Fibroblast of villous mesenchyme (primary cell): ENCODE measurements around the gene PHF21A. TPM values are rescaled to one million over a fixed set of nuclear protein-coding genes. Genes with fewer than 3 reads are reported as not detected.

Experiments
- DNase-seq: peaks from one replicate; pipeline ENCODE4 v3.0.0-alpha.2; 2010; ENCODE audit warnings: low read depth
- H3K4me3 ChIP-seq: 2 replicates; pipeline ENCODE4 v1.5.1; 2011; ENCODE audit warnings: low read depth, mild to moderate bottlenecking, low read length
- CTCF ChIP-seq: IDR thresholded peaks from 2 replicates; pipeline ENCODE4 v1.5.1; 2012; ENCODE audit warnings: low read depth, mild to moderate bottlenecking, low read length; ENCODE audit not compliant: insufficient read depth
- total RNA-seq: library from RNA; depleted of rRNA; stranded (reverse); fragments of >200 nt; gene quantifications from 2 replicates; pipeline ENCODE4 v1.2.3, GENCODE V29; 2012

Gene PHF21A
- total RNA-seq, 1 donor, result 15.5 TPM

GRCh38 chr11:45967506-45967905 is 153.7 kb downstream of the PHF21A start:
- no peak for DNase-seq
- H3K4me3 ChIP-seq, result no peak overlapping the region
- TF ChIP-seq CTCF, result no peak

GRCh38 chr11:45964911-45965389 is 156.3 kb downstream of the PHF21A start:
- TF ChIP-seq CTCF, result peak; percentile 93
- DNase-seq, result peak; percentile 82
- no peak overlapping the region for H3K4me3 ChIP-seq

GRCh38 chr11:45961751-45962240 is 159.5 kb downstream of the PHF21A start:
- TF ChIP-seq CTCF, result no peak
- no peak for DNase-seq
- H3K4me3 ChIP-seq, result no peak overlapping the region

- peak; percentile 48 for DNase-seq
Measured at GRCh38 chr11:45960387-45961095, 160.7 kb downstream of the PHF21A start.

GRCh38 chr11:45959851-45960250 is 161.4 kb downstream of the PHF21A start:
- H3K4me3 ChIP-seq, result no peak overlapping the region
- TF ChIP-seq CTCF, result no peak
- no peak for DNase-seq

More at GRCh38 chr11:45960387-45961095, 160.7 kb downstream of the PHF21A start:
- no peak for TF ChIP-seq CTCF
- H3K4me3 ChIP-seq, result no peak overlapping the region

GRCh38 chr11:45949992-45950407 is 171.3 kb downstream of the PHF21A start:
- no peak for TF ChIP-seq CTCF
- H3K4me3 ChIP-seq, result no peak overlapping the region
- DNase-seq, result no peak
